Measurements from ENCODE around the gene MFSD2A. TPM values are rescaled to one million over a fixed set of nuclear protein-coding genes. Genes with fewer than 3 reads are reported as not detected.
A peak's percentile ranks its signal among the peaks of the same experiment; 100 is the strongest.
"Not testable (repeated sequence)": the region's sequence is repeated elsewhere in the genome, so short reads cannot be mapped to it uniquely, and the experiment has no call there.

The MFSD2A gene
- total RNA-seq, 1 experiment from 2014 or later = 2.2 TPM

- CTCF ChIA-PET = interaction anchor here (0.7 kb wide), 1 partner anchor 62 kb away, joined by 3 read pairs; no protein-coding TSS in a partner anchor
- no peaks in the 10 kb centered on the region for H3K27me3 Mint-ChIP-seq (ENCODE audit: insufficient read depth, unreplicated experiment)
- Histone ChIP-seq H3K27me3 (replicated peaks; ENCODE audit: control insufficient read depth, insufficient read depth, low read length) (no peaks in the 10 kb centered on the region), H3K4me1 (peaks cover 3% of the 10 kb centered on the region; the same call in 1 of the 2 replicates), H3K4me3 (ENCODE audit: low read depth, low read length) (no peak overlapping the region), H3K36me3 (ENCODE audit: control insufficient read depth, insufficient read depth, low read length) (no peaks in the 10 kb centered on the region), H3K9me3 (no peaks in the 10 kb centered on the region)
- no peak overlapping the region for H3K4me3 Mint-ChIP-seq (ENCODE audit: unreplicated experiment)
- peaks cover 8% of the 10 kb centered on the region for H3K9me3 Mint-ChIP-seq (ENCODE audit: unreplicated experiment)
- peak overlapping the region; percentile 70 for H3K27ac Mint-ChIP-seq (ENCODE audit: unreplicated experiment)
- no TSS peak for BruUV-seq (replicated peaks)
- TF ChIP-seq CTCF (IDR thresholded peaks at IDR 0.05; ENCODE audit: insufficient read depth in 1 of 2, low read depth in 1 of 2, low read length in 1 of 2, severe bottlenecking in 1 of 2, unreplicated experiment in 1 of 2) = no peak
- intact Hi-C loops (cut with micrococcal nuclease; ENCODE audit: unreplicated experiment) = loop anchor here (10.0 kb wide), 1 partner anchor 53 kb away; no protein-coding TSS in a partner anchor
- no peaks in the 10 kb centered on the region for H3K36me3 Mint-ChIP-seq (ENCODE audit: insufficient read depth, unreplicated experiment)
- peaks cover 14% of the 10 kb centered on the region for H3K4me1 Mint-ChIP-seq (ENCODE audit: low read depth, unreplicated experiment)
- DNase-seq = no peak
- POLR2A ChIA-PET = no interaction called here
These were observed 26.4 kb downstream of the MFSD2A start for GRCh38 chr1:39981385-39981784.

- intact Hi-C loops (cut with micrococcal nuclease; ENCODE audit: unreplicated experiment) = loop anchor here (10.0 kb wide), 1 partner anchor 53 kb away; no protein-coding TSS in a partner anchor
- Mint-ChIP-seq H3K36me3 (ENCODE audit: insufficient read depth, unreplicated experiment) (no peaks in the 10 kb centered on the region), H3K4me3 (ENCODE audit: unreplicated experiment) (no peak overlapping the region), H3K9me3 (ENCODE audit: unreplicated experiment) (peaks cover 2% of the 10 kb centered on the region), H3K4me1 (ENCODE audit: low read depth, unreplicated experiment) (peaks cover 9% of the 10 kb centered on the region), H3K27me3 (ENCODE audit: insufficient read depth, unreplicated experiment) (no peaks in the 10 kb centered on the region), H3K27ac (ENCODE audit: unreplicated experiment) (peak overlapping the region; percentile 70)
- no peak for TF ChIP-seq CTCF (IDR thresholded peaks at IDR 0.05; ENCODE audit: insufficient read depth in 1 of 2, low read depth in 1 of 2, low read length in 1 of 2, severe bottlenecking in 1 of 2, unreplicated experiment in 1 of 2)
- H3K36me3 ChIP-seq (ENCODE audit: control insufficient read depth, insufficient read depth, low read length) = no peaks in the 10 kb centered on the region
- POLR2A ChIA-PET = no interaction called here
- no TSS peak for BruUV-seq (replicated peaks)
- H3K4me1 ChIP-seq = peaks cover 3% of the 10 kb centered on the region; the same call in 1 of the 2 replicates
- CTCF ChIA-PET = no interaction called here
- no peak overlapping the region for H3K4me3 ChIP-seq (ENCODE audit: low read depth, low read length)
- DNase-seq = no peak
- no peaks in the 10 kb centered on the region for H3K27me3 ChIP-seq (replicated peaks; ENCODE audit: control insufficient read depth, insufficient read depth, low read length)
- no peaks in the 10 kb centered on the region for H3K9me3 ChIP-seq
These were observed 27.0 kb downstream of the MFSD2A start for GRCh38 chr1:39981945-39982344.

- POLR2A ChIA-PET; BruUV-seq (replicated peaks); DNase-seq: not testable (repeated sequence)
These were observed 29.5 kb downstream of the MFSD2A start for GRCh38 chr1:39984480-39984879.

GRCh38 chr1:39984951-39985350 lies 30.0 kb downstream of the MFSD2A start:
- H3K9me3 Mint-ChIP-seq (ENCODE audit: unreplicated experiment) = no peaks in the 10 kb centered on the region
- no peaks in the 10 kb centered on the region for H3K27me3 Mint-ChIP-seq (ENCODE audit: insufficient read depth, unreplicated experiment)
- BruUV-seq (replicated peaks) = no TSS peak
- peaks cover 4% of the 10 kb centered on the region for H3K4me1 Mint-ChIP-seq (ENCODE audit: low read depth, unreplicated experiment)
- H3K4me1 ChIP-seq = no peaks in the 10 kb centered on the region
- no peaks in the 10 kb centered on the region for H3K9me3 ChIP-seq
- POLR2A ChIA-PET = no interaction called here
- H3K36me3 ChIP-seq (ENCODE audit: control insufficient read depth, insufficient read depth, low read length) = no peaks in the 10 kb centered on the region
- intact Hi-C loops (cut with micrococcal nuclease; ENCODE audit: unreplicated experiment) = loop anchor here (10.0 kb wide), 1 partner anchor 50 kb away; no protein-coding TSS in a partner anchor
- DNase-seq = no peak
- CTCF ChIA-PET = no interaction called here
- H3K36me3 Mint-ChIP-seq (ENCODE audit: insufficient read depth, unreplicated experiment) = no peaks in the 10 kb centered on the region
- no peak overlapping the region for H3K27ac Mint-ChIP-seq (ENCODE audit: unreplicated experiment)
- H3K4me3 Mint-ChIP-seq (ENCODE audit: unreplicated experiment) = no peak overlapping the region
- H3K27me3 ChIP-seq (replicated peaks; ENCODE audit: control insufficient read depth, insufficient read depth, low read length) = no peaks in the 10 kb centered on the region
- TF ChIP-seq CTCF (IDR thresholded peaks at IDR 0.05; ENCODE audit: insufficient read depth in 1 of 2, low read depth in 1 of 2, low read length in 1 of 2, severe bottlenecking in 1 of 2, unreplicated experiment in 1 of 2) = no peak
- H3K4me3 ChIP-seq (ENCODE audit: low read depth, low read length) = no peak overlapping the region

More at GRCh38 chr1:39984480-39984879, 29.5 kb downstream of the MFSD2A start:
- H3K36me3 ChIP-seq (ENCODE audit: control insufficient read depth, insufficient read depth, low read length); CTCF ChIA-PET; H3K9me3 ChIP-seq; H3K36me3 Mint-ChIP-seq (ENCODE audit: insufficient read depth, unreplicated experiment); H3K4me3 ChIP-seq (ENCODE audit: low read depth, low read length); H3K27ac Mint-ChIP-seq (ENCODE audit: unreplicated experiment); H3K27me3 ChIP-seq (replicated peaks; ENCODE audit: control insufficient read depth, insufficient read depth, low read length); H3K4me3 Mint-ChIP-seq (ENCODE audit: unreplicated experiment); H3K4me1 Mint-ChIP-seq (ENCODE audit: low read depth, unreplicated experiment); H3K27me3 Mint-ChIP-seq (ENCODE audit: insufficient read depth, unreplicated experiment); H3K4me1 ChIP-seq; H3K9me3 Mint-ChIP-seq (ENCODE audit: unreplicated experiment): not testable (repeated sequence)
- intact Hi-C loops (cut with micrococcal nuclease; ENCODE audit: unreplicated experiment) = loop anchor here (10.0 kb wide), 1 partner anchor 50 kb away; no protein-coding TSS in a partner anchor
